ENCODE results near the gene ARPC2. TPM values are rescaled to one million over a fixed set of nuclear protein-coding genes. Genes with fewer than 3 reads are reported as not detected.

The ARPC2 gene
- total and polyA plus RNA-seq, 2 of the 13 experiments (the other 11 are each of a cell fraction or from before 2014, with no cell fraction given) = 168 to 303 TPM

- TF ChIP-seq HIC2 (CRISPR knock-in tag; IDR thresholded peaks at IDR 0.05; ENCODE audit: low read depth) (no peak), ARNT (IDR thresholded peaks at IDR 0.05) (no peak), LCORL (IDR thresholded peaks at IDR 0.05) (0 out of 2 replicates have a peak, but pooled peaks have one; percentile 39), LCORL (CRISPR knock-in tag; IDR thresholded peaks at IDR 0.05) (peak; percentile 30; the same call in 1 of the 2 replicates), ZNF674 (CRISPR knock-in tag; IDR thresholded peaks at IDR 0.05; ENCODE audit: low read depth) (no peak), ZNF12 (CRISPR knock-in tag; IDR thresholded peaks at IDR 0.05) (no peak), PHF20 (CRISPR knock-in tag; IDR thresholded peaks at IDR 0.05) (no peak), ASH2L (IDR thresholded peaks at IDR 0.05; ENCODE audit: insufficient read length, low read depth, low read length) (peak; percentile 16), ZNF513 (CRISPR knock-in tag; conservative IDR thresholded peaks at IDR 0.05) (no peak), ZUFSP (CRISPR knock-in tag; IDR thresholded peaks at IDR 0.05; ENCODE audit: borderline replicate concordance) (no peak)
These were observed 79.2 kb downstream of the ARPC2 start (continued) for GRCh38 chr2:218296200-218296599.
